KMS-11 (cell line): ENCODE measurements around the gene ZNF367.
"Not testable (repeated sequence)": the region's sequence is repeated elsewhere in the genome, so short reads cannot be mapped to it uniquely, and the experiment has no call there.

Experiments used
- H2AFZ ChIP-seq: fragments of 200-600 bp; sonication (generic); 2 replicates; pipeline ENCODE4 v1.6.1; 2016; ENCODE audit warnings: antibody characterized with exemption, mixed run types, low read depth
- H3K27ac ChIP-seq: fragments of 200-600 bp; sonication (generic); 2 replicates; pipeline ENCODE4 v1.6.1; 2016; ENCODE audit warnings: mild to moderate bottlenecking, mixed run types
- H3K27me3 ChIP-seq: fragments of 200-600 bp; sonication (generic); 2 replicates; pipeline ENCODE4 v1.6.1; 2017; ENCODE audit warnings: mild to moderate bottlenecking, low read depth, mixed run types, moderate library complexity; ENCODE audit not compliant: insufficient read depth
- H3K36me3 ChIP-seq: fragments of 200-600 bp; sonication (generic); 2 replicates; pipeline ENCODE4 v1.6.1; 2017; ENCODE audit warnings: mild to moderate bottlenecking, mixed run types; ENCODE audit not compliant: insufficient read depth
- H3K4me1 ChIP-seq: fragments of 200-600 bp; sonication (generic); 2 replicates; pipeline ENCODE4 v1.6.1; 2016; ENCODE audit warnings: mild to moderate bottlenecking, low read depth, mixed run types; ENCODE audit not compliant: poor library complexity, severe bottlenecking
- H3K4me2 ChIP-seq: fragments of 200-600 bp; sonication (generic); 2 replicates; pipeline ENCODE4 v1.7.0; 2016; ENCODE audit warnings: mild to moderate bottlenecking, mixed run types
- H3K4me3 ChIP-seq: fragments of 200-600 bp; sonication (generic); IDR thresholded peaks from 2 replicates; pipeline ENCODE4 v1.6.1; 2017; ENCODE audit warnings: low read depth, low read length, mixed read lengths; ENCODE audit not compliant: insufficient read depth
- H3K79me2 ChIP-seq: fragments of 200-600 bp; sonication (generic); 2 replicates; pipeline ENCODE4 v1.6.1; 2016; ENCODE audit warnings: low read depth, mixed run types; ENCODE audit not compliant: insufficient read depth
- H3K9ac ChIP-seq: fragments of 200-600 bp; sonication (generic); 2 replicates; pipeline ENCODE4 v1.6.1; 2016; ENCODE audit warnings: mild to moderate bottlenecking, mixed run types
- H4K20me1 ChIP-seq: fragments of 200-600 bp; sonication (generic); 2 replicates; pipeline ENCODE4 v1.6.1; 2016; ENCODE audit warnings: mild to moderate bottlenecking, mixed run types; ENCODE audit not compliant: insufficient read depth
- TF ChIP-seq, protein P1 (sequence below): fragments of 200-600 bp; sonication (generic); conservative IDR thresholded peaks from 2 replicates; pipeline ENCODE4 v1.6.1; 2017; ENCODE audit warnings: low read depth, mild to moderate bottlenecking, antibody characterized with exemption, low read length, moderate library complexity, mixed read lengths

Gene ZNF367

DNA sequence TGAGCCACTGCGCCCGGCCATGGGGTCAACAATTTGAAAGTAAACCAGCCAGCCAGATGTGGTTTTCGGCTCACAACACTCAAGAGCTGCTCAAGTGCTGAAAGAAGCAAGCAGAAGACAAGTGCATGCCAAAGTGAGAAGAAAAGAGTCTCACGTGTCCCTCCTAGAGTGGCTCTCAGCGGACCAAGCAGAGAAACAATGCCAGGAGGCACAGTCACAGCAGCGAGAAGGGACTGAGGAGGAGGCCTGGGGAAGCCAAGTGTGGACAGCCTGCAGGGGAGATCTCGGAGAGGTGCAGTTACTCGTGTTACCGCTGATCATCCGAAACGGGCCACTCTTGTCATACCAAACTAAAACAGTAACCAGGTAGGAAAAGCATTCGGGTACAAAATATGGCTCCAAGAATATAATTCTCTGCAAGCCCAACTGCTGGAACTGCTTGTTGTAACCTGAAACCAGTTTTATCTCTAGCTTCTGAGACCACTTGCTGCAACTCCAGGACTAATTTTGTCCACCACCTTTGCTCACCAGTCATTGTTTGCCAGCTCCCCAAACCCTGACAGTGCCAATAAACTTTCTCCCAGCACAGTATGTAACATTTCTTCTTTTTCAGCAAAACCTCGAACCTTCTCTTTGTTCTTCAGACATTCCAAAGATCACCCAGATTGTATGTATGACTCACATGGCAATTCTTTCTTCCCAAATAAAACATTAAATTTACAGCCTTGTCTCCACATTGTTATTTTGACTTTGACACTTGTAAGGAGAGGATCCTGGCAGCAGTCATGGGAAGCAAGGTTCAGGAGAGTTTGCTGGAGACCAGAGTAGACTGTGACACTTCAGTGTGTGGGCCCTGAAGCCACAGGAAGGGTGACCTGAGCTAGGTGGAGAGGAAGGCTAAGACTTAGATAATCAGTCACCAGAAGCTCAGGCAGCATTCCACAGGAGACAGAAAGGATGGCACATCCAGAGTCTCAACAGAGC, 41.0 kb downstream of the ZNF367 start:
- H4K20me1 ChIP-seq, result no peaks in the 10 kb centered on the region
- H3K4me3 ChIP-seq, result no peak overlapping the region
- no peaks in the 10 kb centered on the region for H3K27me3 ChIP-seq
- TF ChIP-seq, protein P1, sequence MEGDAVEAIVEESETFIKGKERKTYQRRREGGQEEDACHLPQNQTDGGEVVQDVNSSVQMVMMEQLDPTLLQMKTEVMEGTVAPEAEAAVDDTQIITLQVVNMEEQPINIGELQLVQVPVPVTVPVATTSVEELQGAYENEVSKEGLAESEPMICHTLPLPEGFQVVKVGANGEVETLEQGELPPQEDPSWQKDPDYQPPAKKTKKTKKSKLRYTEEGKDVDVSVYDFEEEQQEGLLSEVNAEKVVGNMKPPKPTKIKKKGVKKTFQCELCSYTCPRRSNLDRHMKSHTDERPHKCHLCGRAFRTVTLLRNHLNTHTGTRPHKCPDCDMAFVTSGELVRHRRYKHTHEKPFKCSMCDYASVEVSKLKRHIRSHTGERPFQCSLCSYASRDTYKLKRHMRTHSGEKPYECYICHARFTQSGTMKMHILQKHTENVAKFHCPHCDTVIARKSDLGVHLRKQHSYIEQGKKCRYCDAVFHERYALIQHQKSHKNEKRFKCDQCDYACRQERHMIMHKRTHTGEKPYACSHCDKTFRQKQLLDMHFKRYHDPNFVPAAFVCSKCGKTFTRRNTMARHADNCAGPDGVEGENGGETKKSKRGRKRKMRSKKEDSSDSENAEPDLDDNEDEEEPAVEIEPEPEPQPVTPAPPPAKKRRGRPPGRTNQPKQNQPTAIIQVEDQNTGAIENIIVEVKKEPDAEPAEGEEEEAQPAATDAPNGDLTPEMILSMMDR, result no peak
- H3K4me2 ChIP-seq, result no peak overlapping the region
- no peaks in the 10 kb centered on the region for H3K79me2 ChIP-seq
- no peak overlapping the region for H3K27ac ChIP-seq
- no peak overlapping the region for H2AFZ ChIP-seq
- peaks cover 5% of the 10 kb centered on the region for H3K4me1 ChIP-seq
- no peak overlapping the region for H3K9ac ChIP-seq
- H3K36me3 ChIP-seq, result no peaks in the 10 kb centered on the region

DNA sequence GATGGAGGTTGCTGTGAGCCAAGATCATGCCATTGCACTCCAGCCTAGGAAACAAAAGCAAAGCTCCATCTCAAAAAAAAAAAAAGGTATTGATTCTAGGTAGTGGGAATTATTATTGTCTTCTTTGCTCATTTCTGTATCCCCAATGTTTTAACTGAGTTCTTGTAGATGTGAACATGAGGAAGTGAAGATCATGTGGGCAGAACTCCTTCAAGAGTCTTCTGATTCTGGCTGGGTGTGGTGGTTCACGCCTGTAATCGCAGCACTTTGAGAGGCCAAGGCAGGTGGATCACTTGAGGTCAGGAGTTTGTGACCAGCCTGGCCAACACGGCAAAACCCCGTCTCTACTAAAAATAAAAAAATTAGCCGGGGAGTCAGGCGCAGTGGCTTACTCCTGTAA, 42.7 kb downstream of the ZNF367 start:
- not testable (repeated sequence) for H3K4me1 ChIP-seq, H3K79me2 ChIP-seq, H3K27me3 ChIP-seq, H3K9ac ChIP-seq, H3K36me3 ChIP-seq, H4K20me1 ChIP-seq, H3K27ac ChIP-seq, H2AFZ ChIP-seq, H3K4me2 ChIP-seq, H3K4me3 ChIP-seq

DNA sequence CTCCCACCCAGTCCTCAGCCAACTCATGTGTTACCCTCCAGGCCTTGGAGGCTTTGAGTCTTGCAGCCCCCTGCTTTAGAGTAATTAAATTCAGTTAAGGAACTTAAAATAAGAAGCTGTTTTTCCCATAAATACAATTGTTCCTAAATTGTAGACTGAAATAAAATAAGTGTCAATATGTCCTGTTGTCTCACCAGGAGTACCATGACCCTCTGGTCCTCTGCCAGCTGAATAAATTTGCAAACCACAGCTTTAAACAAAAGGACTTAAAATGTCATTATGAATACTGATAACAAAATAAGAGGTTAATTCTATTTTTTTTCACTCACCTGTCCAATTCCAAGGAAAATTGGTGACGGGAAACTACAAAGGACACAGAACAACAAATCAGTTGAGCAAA, 50.2 kb downstream of the ZNF367 start:
- H3K4me1 ChIP-seq, result no peaks in the 10 kb centered on the region
- TF ChIP-seq, protein P1, result no peak
- no peaks in the 10 kb centered on the region for H3K36me3 ChIP-seq
- no peak overlapping the region for H3K9ac ChIP-seq
- H3K27me3 ChIP-seq, result no peaks in the 10 kb centered on the region
- no peaks in the 10 kb centered on the region for H4K20me1 ChIP-seq
- no peaks in the 10 kb centered on the region for H3K79me2 ChIP-seq
- no peak overlapping the region for H3K27ac ChIP-seq
- H3K4me3 ChIP-seq, result no peak overlapping the region
- no peak overlapping the region for H2AFZ ChIP-seq
- H3K4me2 ChIP-seq, result no peak overlapping the region

DNA sequence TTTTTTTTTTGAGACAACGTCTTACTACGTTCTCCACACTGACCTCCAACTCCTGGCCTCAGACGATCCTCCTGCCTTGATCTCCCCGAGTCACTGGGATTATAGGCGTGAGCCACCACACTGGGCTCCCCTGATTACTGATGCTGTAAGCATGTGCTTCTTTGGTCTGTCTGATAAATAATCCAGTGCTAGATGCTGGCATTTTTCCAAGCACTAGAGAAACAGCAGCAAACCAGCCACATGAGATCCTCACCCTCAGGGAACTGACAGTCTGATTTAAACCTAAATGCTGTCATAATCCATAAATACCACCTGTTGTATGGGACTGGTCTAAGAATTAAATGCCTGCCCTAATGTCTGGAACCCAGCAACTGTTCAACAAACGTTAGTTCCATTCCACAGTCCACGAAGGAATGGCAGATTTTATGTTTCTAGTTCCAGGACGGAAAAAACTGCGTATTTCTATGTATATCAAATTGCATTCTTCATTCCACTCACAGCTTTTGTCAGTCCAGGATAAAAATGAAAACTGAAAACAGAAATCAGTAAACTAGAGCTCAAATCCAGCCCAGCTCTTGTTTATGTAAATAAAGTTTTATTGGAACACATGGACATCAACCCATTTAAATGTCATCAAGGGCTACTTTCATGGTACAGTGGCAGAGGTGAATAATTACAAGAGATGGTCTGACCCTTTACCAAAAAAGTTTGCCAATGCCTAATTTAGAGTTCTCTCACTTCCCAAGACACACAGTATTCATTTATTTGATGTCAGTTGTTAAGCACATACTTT, 54.8 kb downstream of the ZNF367 start:
- Histone ChIP-seq H4K20me1 (no peaks in the 10 kb centered on the region), H3K4me1 (no peaks in the 10 kb centered on the region), H3K27me3 (no peaks in the 10 kb centered on the region), H3K9ac (no peak overlapping the region), H3K36me3 (no peaks in the 10 kb centered on the region), H2AFZ (no peak overlapping the region), H3K4me2 (no peak overlapping the region), H3K27ac (no peak overlapping the region), H3K79me2 (no peaks in the 10 kb centered on the region), H3K4me3 (no peak overlapping the region)
- TF ChIP-seq, protein P1, result no peak

DNA sequence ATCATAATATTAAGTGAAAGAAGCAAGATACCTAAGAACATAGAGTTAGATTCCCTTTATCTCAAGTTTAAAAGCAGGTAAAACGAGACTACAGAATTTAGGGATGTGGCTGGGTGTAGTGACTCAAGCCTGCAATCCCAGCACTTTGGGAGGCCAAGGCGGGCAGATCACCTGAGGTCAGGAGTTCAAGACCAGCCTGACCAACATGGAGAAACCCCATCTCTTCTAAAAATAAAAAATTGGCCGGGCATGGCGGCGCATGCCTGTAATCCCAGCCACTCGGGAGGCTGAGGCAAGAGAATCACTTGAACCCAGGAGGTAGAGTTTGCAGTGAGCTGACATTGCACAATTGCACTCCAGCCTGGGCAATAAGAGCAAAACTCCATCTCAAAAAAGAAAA, 56.1 kb downstream of the ZNF367 start:
- H3K4me3 ChIP-seq, H2AFZ ChIP-seq, H3K27me3 ChIP-seq, H3K79me2 ChIP-seq, H3K27ac ChIP-seq, H4K20me1 ChIP-seq, H3K9ac ChIP-seq, H3K36me3 ChIP-seq, H3K4me2 ChIP-seq, H3K4me1 ChIP-seq: not testable (repeated sequence)
